Heart right ventricle (tissue), 16 donors: ENCODE measurements around the gene CEP350. TPM values are rescaled to one million over a fixed set of nuclear protein-coding genes. Genes with fewer than 3 reads are reported as not detected.

Experiments used
- ATAC-seq, 8 donors: fragments of 200-7000 bp; cut with Tn5 transposase; one replicate each; pipeline ENCODE4 v1.9.1; 2020; ENCODE audit warnings: mild to moderate bottlenecking in 8 of 8, moderate library complexity in 8 of 8, moderate number of reproducible peaks in 1 of 8
- DNase-seq, 2 donors: peaks; one replicate each; pipeline ENCODE4 v3.0.0-alpha.2; 2020
- H3K27ac ChIP-seq, 10 donors: fragments of 200-600 bp; sonication (generic) in 2 of 10; one replicate each; pipeline versions ENCODE4 v1.5.0 to v1.8.0; 2020 to 2022; ENCODE audit warnings: mild to moderate bottlenecking in 3 of 10
- H3K27me3 ChIP-seq, 7 donors: fragments of 200-600 bp; one replicate each; pipeline ENCODE4 v1.8.0; 2021 to 2022; ENCODE audit warnings: mild to moderate bottlenecking in 2 of 7
- H3K36me3 ChIP-seq, 9 donors: fragments of 200-600 bp; sonication (generic) in 1 of 9; one replicate each; pipeline versions ENCODE4 v1.5.0 to v1.8.0; 2020 to 2022; ENCODE audit warnings: mild to moderate bottlenecking in 2 of 9
- H3K4me1 ChIP-seq, 9 donors: fragments of 200-600 bp; sonication (generic) in 1 of 9; one replicate each; pipeline versions ENCODE4 v1.5.0 to v1.8.0; 2020 to 2022; ENCODE audit warnings: mild to moderate bottlenecking in 4 of 9
- H3K4me3 ChIP-seq, 10 donors: fragments of 200-600 bp; sonication (generic) in 2 of 10; one replicate each; pipeline versions ENCODE4 v1.5.0 to v1.8.0; 2020 to 2022; ENCODE audit warnings: mild to moderate bottlenecking in 7 of 10, moderate library complexity in 2 of 10
- H3K9me3 ChIP-seq, 11 donors: fragments of 200-600 bp in 10 of 11; sonication (generic) in 2 of 11; one replicate each; pipeline versions ENCODE4 v1.5.0 to v1.8.0; 2013 to 2022; ENCODE audit warnings: mild to moderate bottlenecking in 2 of 11, control low read depth in 1 of 11, moderate library complexity in 1 of 11
- CTCF ChIP-seq, 9 donors: fragments of 200-600 bp; sonication (generic) in 2 of 9; IDR thresholded peaks; one replicate each; pipeline versions ENCODE4 v1.5.0 to v1.8.0; 2021 to 2022; ENCODE audit warnings: antibody characterized with exemption in 9 of 9, mild to moderate bottlenecking in 5 of 9, moderate library complexity in 1 of 9
- WGBS, 2 donors: extraction: QIAGEN DNeasy Blood & Tissue Kit; methylation state at CpG; one replicate each; pipeline ENCODE4 v1.1.7; 2013; ENCODE audit warnings: inconsistent platforms in 1 of 2; 5-methylcytosine and 5-hydroxymethylcytosine counted together
- intact Hi-C, 10 donors: fragments of 100-400 bp; cut with DNase I; formaldehyde crosslinking; loops; one replicate each; pipeline versions ENCODE4 v1.11.1 to v1.14.2; 2022
- polyA plus RNA-seq, 2 donors: library from polyadenylated mRNA; stranded (reverse); fragments of 200-250 nt; gene quantifications; one replicate each; pipeline ENCODE4 v1.2.3, GENCODE V29; 2013
- total RNA-seq, 10 donors: library from RNA; stranded (reverse); fragmentation: NEBNext Ultra II Directional in 3 of 10; extraction: Animal tissue kit (Norgen Biotek cat#: 25700) in 3 of 10; gene quantifications; one replicate each; pipeline versions ENCODE4 v1.2.1 to v1.2.4, GENCODE V29; 2021 to 2023
- donor health status: Arrhythmogenic right ventricular cardiomyopathy.
- donor health status: ischemic (EF 13 %, LVEDD 7.1; RV severe dilation, severe dysfunction).
- donor health status: healthy with polysubstance abuse.
- donor health status: DM: no; HTN: yes; CAD: no.
- donor health status: DM: no; HTN: no; CAD: no.
- donor health status: ischemic (EF 25% LVEDD 6.9; RV normal size, moderate dysfunction).
- donor health status: ischemic (EF 25% LVEDD 5.7; RV mildly dilated, moderate dysfunction).
- donor health status: healthy.
- donor health status: DM: yes; HTN: yes; CAD: no.
- donor health status: Ischemic cardiomyopathy.
- donor health status: ischemic (EF 35%, LVEDD 5.7; RV mildly dilated, moderate dysfunction).
- donor health status: nonischemic (EF 11% LVEDD 7.7; RV severe dilation, severe dysfunction).
- donor health status: DM: yes; HTN: yes; CAD: no.
- donor health status: PGD.
- donor health status: ischemic (EF 29% LVEDD 5.4; RV normal size, mild dysfunction).
- donor health status: nonischemic (EF 23%, LVEDD 6.1; RV moderate dilation, normal function).

CEP350 gene
- total and polyA plus RNA-seq, 12 donors: 3.7 to 46.3 (median 37.7) TPM

DNA sequence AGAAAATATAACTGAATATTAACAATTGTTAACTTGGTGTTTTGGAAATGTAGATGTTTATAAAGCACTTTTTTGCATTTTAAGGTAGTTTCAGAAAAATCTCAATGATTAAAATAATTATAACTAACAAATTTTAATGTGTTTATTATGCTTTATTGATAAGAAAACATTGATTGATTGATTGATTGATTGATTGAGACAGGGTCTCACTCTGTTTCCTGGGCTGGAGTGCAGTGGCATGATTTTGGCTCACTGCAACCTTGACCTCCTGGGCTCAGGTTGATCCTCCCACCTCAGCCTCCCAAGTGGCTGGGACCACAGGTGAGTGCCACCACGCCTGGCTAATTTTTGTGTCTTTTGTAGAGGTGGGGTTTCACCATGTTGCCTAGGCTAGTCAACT lies 106.4 kb downstream of the CEP350 start:
- TF ChIP-seq CTCF (IDR thresholded peaks at IDR 0.05): no peak
- Histone ChIP-seq H3K4me3 (no peak overlapping the region), H3K27me3 (no peaks in the 10 kb centered on the region), H3K36me3 (peaks cover 0 to 100% (median 47%) of the 10 kb centered on the region in 9 donors), H3K9me3 (no peaks in the 10 kb centered on the region), H3K4me1 (no peaks in the 10 kb centered on the region), H3K27ac (no peak overlapping the region)
- no peak for DNase-seq
- intact Hi-C loops: loop anchor here in 1 of 10 donors (5.0 to 10.0 kb wide), 2 partner anchors 34 to 146 kb away; no protein-coding TSS in a partner anchor
- 100% methylated on average over 1 of the region's 1 CpG for WGBS, 2 donors
- ATAC-seq: no peak

- peaks cover 0 to 100% (median 45%) of the 10 kb centered on the region in 9 donors for H3K36me3 ChIP-seq
- no peak overlapping the region for H3K4me3 ChIP-seq
- no peaks in the 10 kb centered on the region for H3K27me3 ChIP-seq
- ATAC-seq (no peak), DNase-seq (no peak)
- 95 to 98% methylated on average over 3 of the region's 3 CpGs for WGBS, 2 donors
- H3K4me1 ChIP-seq: no peaks in the 10 kb centered on the region
- H3K27ac ChIP-seq: no peak overlapping the region
- H3K9me3 ChIP-seq: no peaks in the 10 kb centered on the region
- intact Hi-C loops: loop anchor here in 1 of 10 donors (5.0 to 10.0 kb wide), 2 partner anchors 35 to 148 kb away; no protein-coding TSS in a partner anchor
- TF ChIP-seq CTCF (IDR thresholded peaks at IDR 0.05): no peak
These were observed 107.9 kb downstream of the CEP350 start for GRCh38 chr1:180062452-180062971.

- intact Hi-C loops: loop anchor here in 1 of 10 donors (10.0 kb wide), 1 partner anchor 151 kb away; no protein-coding TSS in a partner anchor
- WGBS, 2 donors: 92 to 94% methylated on average over 4 of the region's 4 CpGs
- peaks cover 0 to 100% (median 46%) of the 10 kb centered on the region in 9 donors for H3K36me3 ChIP-seq
These were observed 110.8 kb downstream of the CEP350 start for GRCh38 chr1:180065408-180065807.

DNA sequence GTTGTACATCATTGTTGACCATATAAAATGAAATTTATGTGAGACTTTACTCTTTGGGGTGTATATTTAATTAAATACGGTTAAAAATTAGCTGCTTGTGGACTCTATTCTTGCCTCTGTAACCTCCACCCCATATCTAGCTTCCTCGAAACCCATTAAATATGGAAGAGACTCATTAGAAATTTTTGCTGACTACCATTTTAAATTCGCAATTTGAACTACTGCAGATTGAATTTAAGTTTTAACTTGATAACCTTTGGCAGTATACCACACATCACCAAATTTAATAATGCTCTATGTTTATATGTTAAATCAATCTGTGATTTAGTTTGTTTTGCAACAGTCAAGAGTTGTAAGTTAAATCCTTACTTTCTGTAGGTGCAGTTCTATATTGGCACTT lies 111.5 kb downstream of the CEP350 start:
- H3K36me3 ChIP-seq: peaks cover 0 to 100% (median 46%) of the 10 kb centered on the region in 9 donors
- H3K27me3 ChIP-seq: no peaks in the 10 kb centered on the region
- TF ChIP-seq CTCF (IDR thresholded peaks at IDR 0.05): no peak
- H3K4me1 ChIP-seq: no peaks in the 10 kb centered on the region
- ATAC-seq (no peak), DNase-seq (no peak)
- H3K9me3 ChIP-seq: no peaks in the 10 kb centered on the region
- intact Hi-C loops: loop anchor here in 1 of 10 donors (10.0 kb wide), 1 partner anchor 151 kb away; no protein-coding TSS in a partner anchor
- 66 to 81% methylated on average over 3 of the region's 3 CpGs for whole genome bisulfite sequencing, 2 donors
- H3K27ac ChIP-seq: no peak overlapping the region
- H3K4me3 ChIP-seq: no peak overlapping the region

More at GRCh38 chr1:180065408-180065807, 110.8 kb downstream of the CEP350 start:
- no peaks in the 10 kb centered on the region for H3K4me1 ChIP-seq
- H3K9me3 ChIP-seq: no peaks in the 10 kb centered on the region
- no peak overlapping the region for H3K27ac ChIP-seq
- ATAC-seq (no peak), DNase-seq (no peak)
- H3K4me3 ChIP-seq: no peak overlapping the region
- TF ChIP-seq CTCF (IDR thresholded peaks at IDR 0.05): no peak
- H3K27me3 ChIP-seq: no peaks in the 10 kb centered on the region
